SK-N-MC (cell line): Measurements from ENCODE around the gene PRKCZ.

Source experiments
- DNase-seq: peaks from one replicate; pipeline ENCODE4 v3.0.0-alpha.2; 2011; ENCODE audit warnings: low read depth, low spot score
- H3K27ac ChIP-seq: fragments of 200-600 bp; sonication (generic); 2 replicates; pipeline ENCODE4 v1.5.1; 2016; ENCODE audit warnings: mixed run types
- H3K36me3 ChIP-seq: fragments of 200-600 bp; sonication (generic); 2 replicates; pipeline ENCODE4 v1.6.1; 2017; ENCODE audit warnings: antibody characterized with exemption, low read length, mixed read lengths; ENCODE audit not compliant: insufficient read depth
- H3K4me3 ChIP-seq: fragments of 200-600 bp; sonication (generic); 2 replicates; pipeline ENCODE4 v1.5.1; 2016
- H3K9ac ChIP-seq: fragments of 200-600 bp; sonication (generic); 2 replicates; pipeline ENCODE4 v1.8.0; 2017; ENCODE audit warnings: mixed run types, mixed read lengths; ENCODE audit not compliant: insufficient read length
- H3K9me3 ChIP-seq: fragments of 200-600 bp; sonication (generic); 2 replicates; pipeline ENCODE4 v1.6.1; 2017; ENCODE audit warnings: low read depth, mild to moderate bottlenecking, antibody characterized with exemption, low read length, moderate library complexity, mixed read lengths
- EZH2 ChIP-seq: fragments of 200-600 bp; sonication (generic); IDR thresholded peaks from one replicate; pipeline ENCODE4 v1.6.1; 2017; ENCODE audit warnings: antibody characterized with exemption
- FOXP2 ChIP-seq: optimal IDR thresholded peaks from 2 replicates; pipeline ENCODE3; 2011; ENCODE audit warnings: mild to moderate bottlenecking, moderate library complexity; ENCODE audit not compliant: insufficient read depth; ENCODE audit errors: extremely low read length, control extremely low read depth
- POLR2AphosphoS5 ChIP-seq: IDR thresholded peaks from 2 replicates; pipeline ENCODE4 v1.6.1; 2012; ENCODE audit warnings: mild to moderate bottlenecking, low read depth, low read length, borderline replicate concordance

PRKCZ gene

DNA sequence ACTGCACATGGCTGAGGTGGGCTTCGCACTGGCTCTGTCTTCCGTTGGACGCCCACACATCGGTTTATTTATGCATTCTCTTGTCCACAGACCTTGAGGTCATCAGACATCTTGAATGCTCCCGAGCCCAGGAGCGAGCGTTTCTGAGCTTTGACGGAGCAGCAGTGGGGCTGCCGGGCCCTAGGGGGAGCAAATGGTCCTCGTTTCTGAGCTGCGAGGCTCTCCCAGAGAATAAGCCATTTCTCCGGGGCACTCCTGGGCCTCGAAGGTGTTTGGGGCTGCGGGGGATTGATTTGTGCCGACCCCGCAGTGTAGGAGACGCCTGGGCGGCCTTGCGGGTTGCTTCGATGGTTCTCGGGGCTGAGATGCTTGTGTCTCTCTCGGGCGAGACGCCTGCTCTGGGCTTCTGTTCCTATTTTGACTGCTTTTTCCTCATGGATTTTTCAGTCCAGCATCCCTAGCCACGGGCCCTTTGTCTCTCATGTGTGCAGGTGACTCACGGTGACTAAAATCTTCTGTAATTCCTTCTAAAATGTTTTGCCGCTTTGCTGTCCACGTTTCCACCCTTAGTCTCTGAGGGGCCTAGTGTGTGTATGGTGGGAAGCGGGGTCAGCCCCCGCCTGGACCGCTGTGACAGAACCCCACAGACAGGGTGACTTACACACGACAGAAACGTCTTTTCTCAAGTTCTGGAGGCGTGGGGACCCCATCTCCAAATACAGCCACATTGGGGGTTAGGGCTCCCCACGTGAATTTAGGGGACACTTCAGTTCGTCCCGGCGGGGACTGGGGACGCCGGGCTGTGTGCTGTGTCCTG, 82.2 kb downstream of the PRKCZ start:
- no peaks in the 10 kb centered on the region for H3K9me3 ChIP-seq
- H3K4me3 ChIP-seq, result peak overlapping the region; percentile 75
- H3K36me3 ChIP-seq, result no peaks in the 10 kb centered on the region
- TF ChIP-seq POLR2AphosphoS5 (no peak), FOXP2 (no peak), EZH2 (no peak)
- peak overlapping the region; percentile 53 for H3K9ac ChIP-seq
- peak overlapping the region; percentile 42 for H3K27ac ChIP-seq
- no peak for DNase-seq

DNA sequence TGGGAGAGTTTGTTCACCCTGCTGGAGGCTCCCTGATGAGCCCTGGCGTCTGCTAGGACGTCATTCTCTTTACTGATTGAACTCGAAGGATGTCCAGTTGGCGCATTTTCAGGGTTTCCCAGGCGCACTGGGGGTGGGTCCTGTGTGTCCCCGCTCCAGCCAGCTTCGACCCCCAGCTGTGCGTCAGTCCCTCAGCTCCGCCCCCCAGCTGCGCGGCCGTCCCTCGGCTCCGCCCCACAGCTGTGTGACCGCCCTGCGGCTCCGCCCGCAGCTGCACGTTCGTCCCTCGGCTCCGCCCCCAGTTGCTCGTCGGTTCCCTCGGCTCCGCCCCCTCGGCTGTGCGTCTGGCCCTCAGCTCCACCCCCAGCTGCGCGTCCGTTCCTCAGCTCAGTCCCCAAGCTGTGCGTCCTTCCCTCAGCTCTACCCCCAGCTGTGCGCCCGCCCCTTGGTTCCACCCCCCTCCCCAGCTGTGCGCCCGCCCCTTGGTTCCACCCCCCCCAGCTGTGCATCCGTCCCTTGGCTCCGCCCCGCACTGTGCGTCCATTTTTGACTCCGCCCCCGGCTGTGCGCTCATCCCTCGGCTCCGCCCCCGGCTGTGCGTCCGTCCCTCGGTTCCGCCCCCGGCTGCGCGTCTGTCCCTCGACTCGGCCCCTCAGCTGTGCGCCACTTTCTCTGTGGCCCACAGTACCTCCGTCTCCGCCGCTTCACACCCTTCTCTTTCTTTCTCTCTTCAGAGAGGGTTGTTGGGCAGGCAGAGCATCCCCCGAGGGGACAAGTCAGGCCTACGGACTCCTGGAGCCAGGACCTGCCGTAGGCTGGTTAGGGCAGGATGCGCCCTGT, 83.0 kb downstream of the PRKCZ start:
- DNase-seq, result peak; percentile 88
- no peak for TF ChIP-seq EZH2
- TF ChIP-seq FOXP2, result no peak
- no peak; the same call in 1 of the 2 replicates for TF ChIP-seq POLR2AphosphoS5
- H3K4me3 ChIP-seq, result peak overlapping the region; percentile 75
- no peaks in the 10 kb centered on the region for H3K36me3 ChIP-seq
- peak overlapping the region; percentile 42 for H3K27ac ChIP-seq
- peak overlapping the region; percentile 53 for H3K9ac ChIP-seq
- no peaks in the 10 kb centered on the region for H3K9me3 ChIP-seq

DNA sequence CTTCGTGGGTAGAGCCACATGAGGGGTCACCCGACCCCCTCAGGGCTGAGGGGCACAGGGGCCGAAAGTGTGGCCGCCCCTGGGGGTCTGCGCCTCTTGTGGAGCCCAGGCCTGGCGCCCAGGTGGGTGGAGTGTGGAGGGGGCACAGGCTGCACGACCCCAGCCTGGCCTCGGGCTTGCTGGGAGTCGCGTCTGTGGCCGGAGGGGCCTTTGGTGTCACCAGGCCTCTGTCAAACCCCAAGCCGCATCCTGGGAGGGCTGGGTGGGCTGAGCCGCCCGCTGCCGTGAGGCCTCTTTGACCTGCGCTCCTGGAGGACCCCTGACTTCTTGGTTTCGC, 83.6 kb downstream of the PRKCZ start:
- Histone ChIP-seq H3K27ac (peak overlapping the region; percentile 12; the same call in 1 of the 2 replicates), H3K9ac (no peak overlapping the region), H3K9me3 (no peaks in the 10 kb centered on the region), H3K4me3 (peak overlapping the region; percentile 52), H3K36me3 (no peaks in the 10 kb centered on the region)
- TF ChIP-seq EZH2 (no peak), FOXP2 (no peak), POLR2AphosphoS5 (no peak)
- DNase-seq, result no peak

GRCh38 chr1:2134266-2134620, 84.0 kb downstream of the PRKCZ start:
- H3K36me3 ChIP-seq, result no peaks in the 10 kb centered on the region
- TF ChIP-seq EZH2, result no peak
- TF ChIP-seq POLR2AphosphoS5, result no peak
- TF ChIP-seq FOXP2, result no peak
- no peaks in the 10 kb centered on the region for H3K9me3 ChIP-seq
- no peak overlapping the region for H3K9ac ChIP-seq
- H3K27ac ChIP-seq, result peak overlapping the region; percentile 12; the same call in 1 of the 2 replicates
- DNase-seq, result no peak
- H3K4me3 ChIP-seq, result no peak overlapping the region

GRCh38 chr1:2134621-2135307, 84.6 kb downstream of the PRKCZ start:
- no peaks in the 10 kb centered on the region for H3K9me3 ChIP-seq
- no peaks in the 10 kb centered on the region for H3K36me3 ChIP-seq
- TF ChIP-seq POLR2AphosphoS5, result no peak
- no peak for TF ChIP-seq FOXP2
- no peak for TF ChIP-seq EZH2
- peak overlapping the region; percentile 24; the same call in 1 of the 2 replicates for H3K4me3 ChIP-seq
- DNase-seq, result no peak
- H3K9ac ChIP-seq, result peak overlapping the region; percentile 22
- peak overlapping the region; percentile 12; the same call in 1 of the 2 replicates for H3K27ac ChIP-seq

- TF ChIP-seq EZH2, result no peak
- no peak for TF ChIP-seq FOXP2
- no peak for TF ChIP-seq POLR2AphosphoS5
- Histone ChIP-seq H3K27ac (0 out of 2 replicates have a peak overlapping the region, but pooled peaks have one; percentile 25), H3K4me3 (peak overlapping the region; percentile 24; the same call in 1 of the 2 replicates), H3K9ac (peak overlapping the region; percentile 22), H3K36me3 (no peaks in the 10 kb centered on the region), H3K9me3 (no peaks in the 10 kb centered on the region)
- DNase-seq, result no peak
Measured at GRCh38 chr1:2135441-2135841, 85.2 kb downstream of the PRKCZ start.

GRCh38 chr1:2135941-2136340, 85.7 kb downstream of the PRKCZ start:
- Histone ChIP-seq H3K9me3 (no peaks in the 10 kb centered on the region), H3K36me3 (no peaks in the 10 kb centered on the region), H3K27ac (no peak overlapping the region), H3K4me3 (no peak overlapping the region), H3K9ac (no peak overlapping the region)
- no peak for DNase-seq
- TF ChIP-seq EZH2 (no peak), FOXP2 (no peak), POLR2AphosphoS5 (no peak)

DNA sequence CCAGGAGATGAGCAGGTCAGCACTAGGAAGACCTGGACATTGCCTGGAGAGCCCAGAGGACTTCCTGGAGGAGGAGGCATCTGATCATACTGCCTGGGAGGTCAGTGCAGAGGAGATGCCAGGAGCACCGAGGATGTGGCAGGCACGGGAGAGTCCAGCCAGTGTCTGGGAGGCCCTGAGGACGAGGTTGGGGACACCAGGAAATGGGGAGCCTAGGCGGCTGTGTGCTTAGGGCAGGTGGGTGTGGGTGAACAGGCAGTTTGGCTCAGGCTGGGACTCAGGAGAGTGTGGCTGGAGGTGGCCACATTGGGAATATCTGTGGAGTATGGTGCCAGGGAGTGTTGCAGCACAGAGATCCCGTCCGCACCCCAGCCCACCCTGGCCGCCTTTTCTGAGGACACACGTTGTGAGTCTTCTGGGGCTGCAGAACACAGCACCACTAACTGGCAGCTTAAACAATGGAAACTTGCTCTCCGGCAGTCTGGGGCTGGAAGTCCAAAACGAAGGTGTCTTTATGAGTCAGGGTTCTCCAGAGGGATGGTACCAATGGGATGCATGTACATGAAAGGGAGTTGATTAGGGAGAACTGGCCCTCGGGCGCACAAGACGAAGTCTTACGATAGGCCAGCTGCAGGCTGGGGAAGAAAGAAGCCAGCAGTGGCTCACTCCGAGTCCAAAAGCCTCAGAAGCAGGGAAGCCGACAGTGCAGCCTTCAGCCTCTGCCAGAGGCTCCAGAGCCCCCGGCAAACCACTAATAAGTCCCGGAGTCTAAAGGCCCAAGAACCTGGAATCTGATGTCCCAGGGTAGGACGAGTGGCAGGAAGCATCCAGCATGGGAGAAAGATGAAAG, 86.4 kb downstream of the PRKCZ start:
- DNase-seq, result no peak
- Histone ChIP-seq H3K9ac (no peak overlapping the region), H3K9me3 (no peaks in the 10 kb centered on the region), H3K36me3 (no peaks in the 10 kb centered on the region), H3K4me3 (no peak overlapping the region), H3K27ac (no peak overlapping the region)
- TF ChIP-seq POLR2AphosphoS5 (no peak), FOXP2 (no peak), EZH2 (no peak)
